HG03442 (cell line): Measurements from ENCODE around the gene AAK1.
A peak's percentile ranks its signal among the peaks of the same experiment; 100 is the strongest.
"Not testable (repeated sequence)": the region's sequence is repeated elsewhere in the genome, so short reads cannot be mapped to it uniquely, and the experiment has no call there.

Source experiments
- ATAC-seq: cut with Tn5 transposase; IDR thresholded peaks from one replicate; pipeline ENCODE4 v1.9.1; 2021; ENCODE audit warnings: mild to moderate bottlenecking, moderate library complexity; ENCODE audit not compliant: unreplicated experiment

Gene AAK1

GRCh38 chr2:69628325-69629021 is 15.1 kb downstream of the AAK1 start:
- no peak for ATAC-seq

DNA sequence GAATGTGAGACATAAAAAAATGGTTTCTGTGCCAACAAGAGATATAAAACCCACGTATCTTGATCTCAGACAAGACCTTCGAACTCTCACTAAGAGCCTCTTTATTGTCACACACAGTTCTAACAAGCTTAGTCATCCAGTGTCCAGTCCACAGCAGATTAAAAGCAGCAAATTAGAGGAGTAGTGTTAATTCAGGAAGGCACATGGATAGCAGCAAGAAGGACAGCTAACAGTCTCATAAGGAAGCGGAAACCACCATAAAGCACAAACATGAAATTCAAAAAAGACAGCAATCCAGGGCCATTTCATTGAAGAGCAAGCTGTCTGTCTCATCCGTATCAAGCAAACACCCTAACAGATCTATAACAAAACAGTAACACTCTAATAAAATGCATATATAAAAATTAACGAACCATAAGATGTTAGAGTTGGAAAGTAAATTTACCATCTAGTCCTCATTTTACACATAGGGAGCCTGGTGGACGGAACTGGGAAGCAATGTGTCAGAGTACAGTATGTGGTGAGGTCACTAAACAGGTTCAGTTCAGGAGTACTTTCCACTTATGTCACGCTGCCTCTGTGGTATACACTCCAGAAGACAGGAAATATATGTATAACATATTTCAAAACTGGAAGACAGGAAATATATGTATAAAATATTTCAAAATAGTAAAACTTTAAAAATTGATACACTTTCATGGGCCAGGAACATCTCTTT is 18.3 kb downstream of the AAK1 start:
- ATAC-seq, result no peak

DNA sequence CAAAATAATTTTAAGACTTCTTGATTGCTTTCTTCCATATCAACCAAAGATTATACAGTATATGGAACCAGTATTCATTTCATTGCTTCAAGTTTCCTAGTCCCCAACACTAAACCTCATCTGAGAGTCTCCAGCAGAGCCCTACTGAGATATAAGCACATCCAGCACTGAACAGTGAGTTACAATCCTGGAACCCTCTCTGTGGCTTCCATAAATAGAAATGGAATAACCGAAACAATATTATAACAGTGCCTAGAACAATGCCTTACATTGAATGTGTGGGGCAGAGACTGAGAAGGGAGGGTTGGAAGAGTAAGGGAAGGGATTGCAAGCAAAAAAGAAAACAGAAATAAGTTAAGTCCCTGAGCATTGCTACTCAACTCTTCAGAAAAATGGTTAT is 18.9 kb downstream of the AAK1 start:
- ATAC-seq, result no peak

DNA sequence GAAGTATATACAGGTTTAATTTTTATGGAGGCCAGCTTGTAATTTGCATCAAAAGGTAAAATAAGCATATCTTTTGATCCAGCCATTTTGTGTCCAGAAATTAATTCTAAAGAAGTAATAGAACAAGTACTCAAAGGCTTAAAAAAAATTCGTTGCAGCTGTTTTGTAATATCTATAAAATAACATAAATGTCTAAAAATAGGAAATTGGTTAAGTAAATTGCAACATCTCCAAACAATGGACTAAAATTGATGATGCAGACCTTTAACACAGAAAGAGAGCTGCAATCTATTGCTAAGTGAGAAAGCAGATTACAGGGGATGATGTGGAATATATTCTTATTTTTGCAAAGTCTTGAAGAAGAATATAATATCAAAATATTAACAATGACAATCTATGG is 19.4 kb downstream of the AAK1 start:
- ATAC-seq, result no peak

DNA sequence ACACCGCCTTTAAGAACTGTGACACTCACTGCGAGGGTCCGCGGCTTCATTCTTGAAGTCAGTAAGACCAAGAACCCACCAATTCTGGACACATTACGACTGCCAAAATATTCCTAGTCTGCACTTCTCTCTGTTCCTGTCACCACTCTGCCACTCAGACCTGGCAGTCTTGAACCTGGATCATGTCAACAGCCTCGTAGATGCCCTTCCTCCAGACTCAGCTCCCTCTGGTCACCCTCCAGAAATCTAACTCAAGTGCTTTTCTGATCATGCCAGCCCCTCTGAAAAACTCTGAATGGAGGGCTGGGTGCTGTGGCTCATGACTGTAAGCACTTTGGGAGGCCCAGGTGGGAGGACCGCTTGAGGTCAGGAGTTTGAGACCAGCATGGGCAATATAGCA is 20.3 kb downstream of the AAK1 start:
- no peak for ATAC-seq

- not testable (repeated sequence) for ATAC-seq
These were observed 20.7 kb downstream of the AAK1 start for GRCh38 chr2:69622805-69623204.

GRCh38 chr2:69622017-69622540 is 21.5 kb downstream of the AAK1 start:
- not testable (repeated sequence) for ATAC-seq

- ATAC-seq, result no peak
These were observed 22.1 kb downstream of the AAK1 start for GRCh38 chr2:69621440-69621839.

- no peak for ATAC-seq
These were observed 22.7 kb downstream of the AAK1 start for GRCh38 chr2:69620870-69621269.

DNA sequence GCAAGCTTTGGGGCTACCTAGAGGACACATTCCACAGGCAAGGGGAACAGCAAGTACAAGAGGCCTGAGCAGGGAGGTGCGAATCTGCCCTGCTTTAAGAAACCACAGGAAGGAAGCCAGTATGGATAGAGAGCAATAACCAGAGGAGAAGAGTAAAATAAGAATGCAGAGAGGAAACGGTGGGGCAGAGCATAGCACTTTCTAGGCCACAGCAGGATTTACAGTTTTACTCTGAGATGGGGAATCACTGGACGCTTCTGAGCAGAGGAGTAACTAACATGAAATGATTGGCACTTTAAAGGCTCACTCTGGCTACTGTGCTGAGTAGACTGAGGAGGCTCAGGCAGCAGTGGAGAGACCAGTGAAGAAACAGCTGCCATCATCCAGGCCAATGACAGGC is 23.8 kb downstream of the AAK1 start:
- ATAC-seq, result no peak

DNA sequence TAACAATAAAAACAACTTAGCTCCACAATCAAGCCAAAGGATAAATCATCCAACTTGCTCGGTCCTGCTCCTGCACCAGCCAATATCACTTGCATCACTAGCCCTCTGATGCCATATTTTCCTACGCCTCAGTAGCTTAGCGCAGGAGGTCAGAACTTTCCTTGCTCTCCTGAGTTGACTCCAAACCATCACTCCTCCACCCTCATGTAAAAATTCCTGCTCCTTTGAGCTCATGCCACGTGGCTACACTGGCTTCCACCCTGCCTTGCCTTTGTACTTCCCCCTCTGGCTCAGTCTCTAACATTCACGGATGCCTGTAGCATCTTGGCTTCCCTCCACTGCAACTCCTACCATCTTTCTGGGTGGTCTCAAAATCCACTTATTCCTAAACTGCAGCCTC is 25.2 kb downstream of the AAK1 start:
- no peak for ATAC-seq

DNA sequence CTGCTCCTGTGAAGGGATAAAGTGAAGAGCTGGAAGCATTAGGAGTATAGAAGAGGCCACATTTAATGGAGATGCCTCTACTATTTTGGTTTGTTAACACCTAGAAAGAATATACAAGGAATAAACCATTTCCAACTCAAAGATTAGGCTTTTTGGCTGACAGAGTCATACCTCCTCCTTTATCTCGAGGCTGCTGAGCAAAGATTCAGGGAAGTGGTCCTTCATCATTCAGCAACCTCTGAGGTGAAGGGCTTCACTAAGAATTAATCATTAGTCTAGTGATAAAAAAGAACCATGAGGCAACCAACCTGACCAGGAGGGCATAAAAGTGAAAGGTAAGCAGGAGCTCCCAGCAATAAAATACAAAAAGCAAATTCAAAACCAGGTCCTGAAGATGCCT is 25.8 kb downstream of the AAK1 start:
- ATAC-seq, result no peak

- peak; percentile 48 for ATAC-seq
These were observed 26.8 kb downstream of the AAK1 start for GRCh38 chr2:69616755-69617154.

DNA sequence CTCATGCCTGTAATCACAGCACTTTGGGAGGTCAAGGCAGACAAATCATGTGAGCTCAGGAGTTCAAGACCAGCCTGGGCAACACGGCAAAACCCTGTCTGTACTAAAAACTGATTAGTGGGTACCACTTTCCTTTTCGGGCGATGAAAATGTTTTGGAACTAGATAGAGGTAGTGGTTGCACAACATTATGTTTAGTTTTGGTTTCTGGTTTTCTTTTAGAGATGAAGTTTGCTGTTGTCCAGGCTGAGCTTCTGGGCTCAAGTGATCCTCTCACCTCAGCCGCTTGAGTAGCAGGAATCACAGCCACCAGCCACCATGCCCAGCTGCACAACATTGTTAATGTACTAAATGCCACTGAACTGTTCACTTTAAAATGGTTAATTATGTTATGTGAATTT is 27.6 kb downstream of the AAK1 start:
- peak; percentile 50 for ATAC-seq

DNA sequence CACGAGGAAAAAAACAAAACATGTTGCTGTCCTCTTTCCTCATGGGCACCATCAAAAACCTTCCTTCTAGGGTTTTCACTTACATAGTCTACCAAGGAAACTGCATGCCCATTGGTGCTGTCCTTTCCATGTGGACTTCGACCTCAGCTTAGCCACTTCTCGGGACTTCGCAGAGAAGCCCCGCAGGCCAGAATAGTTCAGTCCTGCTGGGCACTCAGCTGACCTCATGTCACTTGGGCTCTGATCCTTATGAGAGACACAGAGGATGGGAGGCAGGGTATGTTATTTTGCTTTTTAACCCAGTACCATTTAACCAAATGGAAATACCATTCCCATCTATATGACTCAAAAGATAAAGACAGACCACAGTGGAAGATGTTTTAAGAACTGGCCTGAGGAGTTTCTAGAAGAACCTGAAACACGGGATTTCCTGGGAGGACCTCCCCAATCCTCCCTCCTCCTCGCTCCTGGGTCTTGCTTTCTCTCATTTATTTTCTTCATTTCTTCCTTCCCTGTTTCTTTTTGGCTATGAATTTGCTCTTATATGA is 28.4 kb downstream of the AAK1 start:
- no peak for ATAC-seq

DNA sequence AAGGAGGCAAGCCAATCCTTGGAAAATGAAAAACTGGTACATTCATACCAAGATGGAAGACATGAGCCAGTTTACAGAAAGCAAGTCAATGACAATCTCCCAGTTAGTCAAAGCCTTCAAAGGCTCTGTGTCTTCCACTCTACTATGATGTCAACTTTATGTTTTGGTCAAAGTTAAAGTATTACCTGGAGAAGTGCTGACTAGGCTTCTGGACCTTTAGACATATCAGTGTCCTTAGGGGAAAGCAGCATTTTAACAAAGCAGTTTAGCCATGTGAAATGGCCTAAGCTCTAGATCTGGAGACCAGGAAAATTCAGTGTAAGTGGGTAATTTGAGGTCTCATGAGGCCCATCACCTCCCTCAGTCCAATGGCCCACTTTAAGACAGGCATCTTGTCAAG is 30.8 kb downstream of the AAK1 start:
- no peak for ATAC-seq

DNA sequence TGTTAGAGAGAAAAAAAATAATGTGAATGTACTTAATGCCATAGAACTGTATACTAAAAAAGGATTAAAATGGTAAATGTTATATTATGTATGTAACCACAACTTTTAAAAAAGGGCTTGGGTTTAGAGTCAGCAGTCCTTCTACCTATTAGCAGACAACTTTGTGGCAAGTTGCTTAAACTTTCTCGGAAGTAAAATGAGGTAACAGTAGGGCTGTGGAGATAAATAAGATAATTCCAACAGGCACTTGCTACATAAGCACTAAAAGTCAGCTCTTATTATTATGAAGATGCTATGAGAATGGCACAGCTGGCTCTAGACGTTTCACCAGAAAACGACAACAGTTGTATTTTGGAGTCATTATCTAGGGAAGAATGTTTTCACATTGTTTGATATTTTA is 31.3 kb downstream of the AAK1 start:
- no peak for ATAC-seq

DNA sequence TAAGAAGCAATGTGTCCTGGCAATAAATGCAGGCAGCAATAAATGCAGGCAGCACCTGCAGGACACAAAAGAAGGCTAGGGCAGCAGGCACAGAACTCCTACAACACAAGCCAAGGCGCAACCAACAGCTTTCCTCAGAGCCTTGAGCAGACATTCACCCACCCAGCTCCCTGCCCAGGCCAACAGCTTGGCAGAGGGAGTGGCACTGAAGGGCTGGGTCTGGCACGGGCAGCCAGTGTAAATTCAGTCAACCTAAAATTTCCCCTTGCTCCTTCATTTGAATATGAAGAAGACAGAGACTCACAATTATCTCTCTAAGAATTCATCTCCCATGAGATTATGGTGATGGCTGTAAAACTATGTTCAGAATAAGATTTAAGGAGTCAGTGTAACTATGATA is 35.4 kb downstream of the AAK1 start:
- ATAC-seq, result no peak

DNA sequence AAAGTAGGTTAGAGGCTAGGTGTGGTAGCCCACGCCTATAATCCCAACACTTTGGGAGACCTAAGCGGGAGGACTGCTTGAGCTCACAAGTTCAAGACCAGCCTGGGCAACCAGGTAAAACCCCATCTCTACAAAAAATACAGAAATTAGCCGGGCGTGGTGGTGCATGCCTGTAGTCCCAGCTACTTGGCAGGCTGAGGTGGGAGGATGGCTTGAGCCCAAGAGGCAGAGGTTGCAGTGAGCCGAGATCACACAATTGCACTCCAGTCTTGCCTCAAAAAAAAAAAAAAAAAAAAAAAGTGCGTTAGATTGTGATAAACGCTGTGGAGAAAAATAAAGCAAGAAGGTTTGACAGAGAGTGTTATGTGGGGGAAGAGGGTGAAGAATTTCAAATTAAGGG is 36.8 kb downstream of the AAK1 start:
- ATAC-seq, result not testable (repeated sequence)

DNA sequence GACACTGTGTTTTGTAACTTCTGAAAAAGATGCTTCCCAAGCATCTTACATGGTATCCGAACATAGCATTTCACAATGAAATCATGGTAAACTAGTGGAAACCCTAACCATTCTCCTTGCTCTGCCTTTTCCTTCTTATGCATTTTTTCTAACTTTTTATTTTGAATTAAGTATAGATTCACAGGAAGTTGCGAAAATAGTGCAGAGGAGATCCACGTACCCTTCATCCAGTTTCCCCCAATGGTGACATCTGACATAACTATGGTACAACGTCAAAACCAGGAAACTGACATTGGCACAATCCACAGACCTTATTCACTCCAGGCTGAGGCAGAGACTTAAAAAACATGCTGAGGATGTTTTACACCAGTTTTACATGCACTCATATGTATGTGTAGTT is 38.3 kb downstream of the AAK1 start:
- no peak for ATAC-seq

- ATAC-seq, result no peak
These were observed 38.7 kb downstream of the AAK1 start for GRCh38 chr2:69604836-69605235.

DNA sequence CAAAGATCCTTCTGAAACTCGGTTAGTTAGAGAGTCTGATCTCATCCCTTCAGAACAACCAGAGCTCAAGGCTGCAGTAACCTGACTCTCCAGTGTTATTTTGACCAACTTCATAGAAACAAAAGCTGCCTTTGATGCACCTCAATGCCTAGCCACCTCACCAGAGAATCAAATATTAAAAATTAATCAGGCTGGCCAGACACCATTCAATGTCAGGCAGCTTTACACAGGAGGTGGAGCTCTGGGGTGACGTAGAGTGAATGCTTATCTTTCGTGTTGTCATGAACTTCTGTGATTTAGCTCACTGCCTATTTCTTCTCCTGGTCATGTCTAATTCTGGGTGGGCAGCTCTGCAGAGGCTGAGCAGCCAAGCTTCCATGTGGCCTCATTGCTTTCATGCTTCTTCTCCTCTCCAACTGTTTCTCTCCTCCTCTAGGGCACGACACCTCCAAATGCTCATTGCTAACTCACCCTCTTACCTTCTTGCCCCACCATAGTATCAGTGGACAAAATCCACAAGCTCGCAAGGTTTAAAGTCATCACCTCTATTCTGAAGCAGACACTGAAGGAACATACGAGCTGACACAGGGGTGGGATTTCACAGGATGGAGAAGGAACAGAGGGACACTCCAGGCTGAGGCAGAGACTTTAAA is 39.4 kb downstream of the AAK1 start:
- ATAC-seq, result no peak
